ENCODE data around the gene CTBS.
"Not testable (repeated sequence)": the region's sequence is repeated elsewhere in the genome, so short reads cannot be mapped to it uniquely, and the experiment has no call there.

Gene CTBS

GRCh38 chr1:84584126-84584525 is 9.9 kb upstream of the CTBS start:
- no peak for DNase-seq (ENCODE audit: low spot score)

- DNase-seq (ENCODE audit: low spot score): no peak
These were observed 9.4 kb upstream of the CTBS start for GRCh38 chr1:84583648-84584047.

- DNase-seq (ENCODE audit: low spot score): peak; percentile 41
These were observed 8.8 kb upstream of the CTBS start for GRCh38 chr1:84582802-84583587.

- DNase-seq (ENCODE audit: low spot score): no peak
These were observed 7.4 kb upstream of the CTBS start for GRCh38 chr1:84581648-84582047.

GRCh38 chr1:84574936-84575335 is 696 bp upstream of the CTBS start:
- no peak for DNase-seq (ENCODE audit: low spot score)

- DNase-seq (ENCODE audit: low spot score): no peak
These were observed 716 bp downstream of the CTBS start for GRCh38 chr1:84573481-84573966.

- no peak for DNase-seq (ENCODE audit: low spot score)
These were observed 3.1 kb downstream of the CTBS start for GRCh38 chr1:84571150-84571535.

GRCh38 chr1:84570436-84571149 is 3.6 kb downstream of the CTBS start:
- no peak for DNase-seq (ENCODE audit: low spot score)

- DNase-seq (ENCODE audit: low spot score): no peak
These were observed 5.0 kb downstream of the CTBS start for GRCh38 chr1:84569216-84569615.

- DNase-seq (ENCODE audit: low spot score): peak; percentile 10
These were observed 23.4 kb downstream of the CTBS start for GRCh38 chr1:84550826-84551225.

- peak; percentile 25 for DNase-seq (ENCODE audit: low spot score)
These were observed 32.6 kb downstream of the CTBS start for GRCh38 chr1:84541679-84542078.

GRCh38 chr1:84540759-84541158 is 33.5 kb downstream of the CTBS start:
- DNase-seq (ENCODE audit: low spot score): no peak

GRCh38 chr1:84539972-84540371 is 34.3 kb downstream of the CTBS start:
- DNase-seq (ENCODE audit: low spot score): no peak

GRCh38 chr1:84538599-84538998 is 35.6 kb downstream of the CTBS start:
- DNase-seq (ENCODE audit: low spot score): no peak

GRCh38 chr1:84525779-84526178 is 48.5 kb downstream of the CTBS start:
- no peak for DNase-seq (ENCODE audit: low spot score)

- no peak for DNase-seq (ENCODE audit: low spot score)
These were observed 49.6 kb downstream of the CTBS start for GRCh38 chr1:84524590-84524989.

- no peak for DNase-seq (ENCODE audit: low spot score)
These were observed 63.6 kb downstream of the CTBS start for GRCh38 chr1:84510668-84511067.

GRCh38 chr1:84510165-84510564 is 64.1 kb downstream of the CTBS start:
- no peak for DNase-seq (ENCODE audit: low spot score)

GRCh38 chr1:84509029-84509428 is 65.2 kb downstream of the CTBS start:
- DNase-seq (ENCODE audit: low spot score): no peak

GRCh38 chr1:84508510-84508909 is 65.7 kb downstream of the CTBS start:
- DNase-seq (ENCODE audit: low spot score): no peak

- DNase-seq (ENCODE audit: low spot score): not testable (repeated sequence)
These were observed 66.4 kb downstream of the CTBS start for GRCh38 chr1:84507887-84508286.

- no peak for DNase-seq (ENCODE audit: low spot score)
These were observed 67.3 kb downstream of the CTBS start for GRCh38 chr1:84506729-84507453.
